ENCODE measurements around the gene PRMT5. TPM values are rescaled to one million over a fixed set of nuclear protein-coding genes. Genes with fewer than 3 reads are reported as not detected.

The PRMT5 gene
- total RNA-seq, 4 donors from 2014 or later: 42.9 to 53.2 (median 48.3) TPM

DNA sequence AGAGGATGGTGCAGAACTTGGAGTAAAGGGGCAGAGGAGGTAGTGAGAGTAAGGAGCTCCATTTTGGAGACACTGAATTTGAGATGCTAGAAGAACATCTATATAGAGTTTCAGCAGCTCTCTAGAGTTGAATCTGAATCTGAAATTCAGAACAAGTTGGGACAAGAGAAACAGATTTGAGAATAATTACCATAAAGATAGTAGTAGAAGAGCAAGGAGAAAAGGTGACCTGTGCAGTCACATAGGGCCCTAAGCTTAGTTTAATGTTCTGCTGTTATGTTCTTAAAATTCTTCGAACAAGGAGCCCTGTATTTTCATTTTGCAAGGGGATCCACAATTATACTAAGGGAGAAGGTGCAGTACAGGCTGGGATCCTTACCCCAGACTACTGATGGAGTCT, 38.8 kb downstream of the PRMT5 start:
- 69 to 80% methylated on average over 1 of the region's 1 CpG for WGBS, 2 donors
- no peak for TF ChIP-seq POLR2A (IDR thresholded peaks at IDR 0.05)
- TF ChIP-seq, protein P1, sequence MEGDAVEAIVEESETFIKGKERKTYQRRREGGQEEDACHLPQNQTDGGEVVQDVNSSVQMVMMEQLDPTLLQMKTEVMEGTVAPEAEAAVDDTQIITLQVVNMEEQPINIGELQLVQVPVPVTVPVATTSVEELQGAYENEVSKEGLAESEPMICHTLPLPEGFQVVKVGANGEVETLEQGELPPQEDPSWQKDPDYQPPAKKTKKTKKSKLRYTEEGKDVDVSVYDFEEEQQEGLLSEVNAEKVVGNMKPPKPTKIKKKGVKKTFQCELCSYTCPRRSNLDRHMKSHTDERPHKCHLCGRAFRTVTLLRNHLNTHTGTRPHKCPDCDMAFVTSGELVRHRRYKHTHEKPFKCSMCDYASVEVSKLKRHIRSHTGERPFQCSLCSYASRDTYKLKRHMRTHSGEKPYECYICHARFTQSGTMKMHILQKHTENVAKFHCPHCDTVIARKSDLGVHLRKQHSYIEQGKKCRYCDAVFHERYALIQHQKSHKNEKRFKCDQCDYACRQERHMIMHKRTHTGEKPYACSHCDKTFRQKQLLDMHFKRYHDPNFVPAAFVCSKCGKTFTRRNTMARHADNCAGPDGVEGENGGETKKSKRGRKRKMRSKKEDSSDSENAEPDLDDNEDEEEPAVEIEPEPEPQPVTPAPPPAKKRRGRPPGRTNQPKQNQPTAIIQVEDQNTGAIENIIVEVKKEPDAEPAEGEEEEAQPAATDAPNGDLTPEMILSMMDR (IDR thresholded peaks at IDR 0.05): no peak

DNA sequence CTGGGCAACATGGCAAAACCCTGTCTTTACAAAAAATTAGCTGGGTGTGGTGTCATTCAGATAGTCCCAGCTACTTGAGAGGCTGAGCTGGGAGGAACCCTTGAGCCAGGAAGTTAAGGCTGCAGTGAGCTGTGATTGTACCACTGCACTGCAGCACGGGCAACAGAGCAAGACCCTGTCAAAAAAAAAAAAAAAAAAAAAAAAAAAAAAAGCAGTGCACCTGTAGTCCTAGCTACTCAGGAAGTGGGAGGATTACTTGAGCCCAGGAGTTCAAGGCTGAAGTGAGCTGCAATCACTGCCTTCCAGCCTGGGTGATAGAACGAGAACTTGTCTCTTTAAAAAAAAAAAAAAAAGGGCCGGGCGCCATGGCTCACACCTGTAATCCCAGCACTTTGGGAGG, 40.5 kb downstream of the PRMT5 start:
- no peak for DNase-seq (ENCODE audit: low spot score in 2 of 2)
- TF ChIP-seq, protein P1 (IDR thresholded peaks at IDR 0.05): no peak
- no peak for TF ChIP-seq POLR2A (IDR thresholded peaks at IDR 0.05)
- no peak overlapping the region for H3K4me3 ChIP-seq (ENCODE audit: low read depth, poor library complexity, severe bottlenecking)
- WGBS, 2 donors: 62 to 70% methylated on average over 3 to 4 of the region's 4 CpGs
- intact Hi-C loops (cut with DNase I; ENCODE audit: low total_unique reads): no loop called here

More for the DNA sequence above, 38.8 kb downstream of the PRMT5 start:
- no peak overlapping the region for H3K4me3 ChIP-seq (ENCODE audit: low read depth, poor library complexity, severe bottlenecking)
- intact Hi-C loops (cut with DNase I; ENCODE audit: low total_unique reads): no loop called here
- DNase-seq (ENCODE audit: low spot score in 2 of 2): no peak

DNA sequence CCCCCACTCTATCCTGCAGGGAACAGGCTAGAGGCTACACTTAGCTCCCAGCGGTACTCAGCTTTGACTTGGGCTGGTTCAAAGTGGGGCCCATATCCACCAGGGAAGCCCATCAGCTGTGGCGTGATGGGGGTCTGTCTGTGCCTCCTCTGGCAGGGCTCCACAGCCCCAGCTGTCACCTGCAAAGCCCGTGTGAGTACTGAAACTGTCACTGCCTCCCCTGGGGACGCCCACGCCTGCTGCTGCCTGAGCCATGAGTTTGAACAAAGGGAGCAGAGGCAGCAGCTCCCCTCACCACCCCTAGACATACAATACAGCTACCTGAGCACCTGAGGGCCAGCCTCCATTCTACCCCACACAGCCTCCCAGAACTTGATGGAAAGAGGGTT, 41.2 kb downstream of the PRMT5 start:
- H3K4me3 ChIP-seq (ENCODE audit: low read depth, poor library complexity, severe bottlenecking): no peak overlapping the region
- no peak for DNase-seq (ENCODE audit: low spot score in 2 of 2)
- no peak for TF ChIP-seq POLR2A (IDR thresholded peaks at IDR 0.05)
- TF ChIP-seq, protein P1 (IDR thresholded peaks at IDR 0.05): no peak
- 62 to 74% methylated on average over 5 of the region's 5 CpGs for WGBS, 2 donors
- intact Hi-C loops (cut with DNase I; ENCODE audit: low total_unique reads): no loop called here

DNA sequence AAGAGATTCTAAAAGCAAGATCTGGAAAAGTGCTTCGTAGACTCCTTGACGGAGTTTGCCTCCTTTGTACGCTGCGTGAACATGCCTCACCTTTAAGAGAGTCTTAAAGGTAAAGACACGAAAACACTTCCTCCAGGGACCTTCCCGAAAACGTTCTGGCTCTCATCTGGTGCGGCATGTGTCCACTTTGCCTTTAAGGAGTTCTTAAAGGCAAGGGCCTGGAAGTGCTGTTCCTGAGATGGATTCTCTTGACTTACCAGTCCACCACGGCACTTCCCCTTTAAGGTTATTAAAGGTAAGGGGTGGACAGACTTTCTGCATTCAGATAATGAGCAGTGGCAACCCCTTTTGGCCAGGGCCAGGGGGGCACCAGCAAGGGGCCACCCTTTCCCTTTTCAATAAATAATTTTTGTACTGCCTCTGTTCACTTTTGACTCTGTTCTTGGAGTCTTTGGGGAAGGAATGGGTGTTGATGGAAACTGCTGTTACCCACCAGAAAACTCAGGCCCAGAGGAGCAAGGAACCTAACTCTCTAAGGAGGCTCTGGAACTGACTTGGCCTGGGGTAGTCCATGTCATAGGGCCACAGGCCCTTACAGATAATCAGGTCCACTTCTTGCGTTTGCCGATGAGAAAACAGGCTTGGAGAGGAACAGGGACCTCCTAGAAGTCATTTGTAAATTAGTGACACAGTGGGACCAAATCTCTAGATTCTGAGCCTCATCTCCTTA, 41.8 kb downstream of the PRMT5 start:
- intact Hi-C loops (cut with DNase I; ENCODE audit: low total_unique reads): no loop called here
- H3K4me3 ChIP-seq (ENCODE audit: low read depth, poor library complexity, severe bottlenecking): peak overlapping the region; percentile 50
- 18 to 20% methylated on average over 11 of the region's 11 CpGs for WGBS, 2 donors
- no peak for TF ChIP-seq POLR2A (IDR thresholded peaks at IDR 0.05)
- TF ChIP-seq, protein P1 (IDR thresholded peaks at IDR 0.05): no peak
- peak in 1 of 2 donors; percentile 50 for DNase-seq (ENCODE audit: low spot score in 2 of 2)

DNA sequence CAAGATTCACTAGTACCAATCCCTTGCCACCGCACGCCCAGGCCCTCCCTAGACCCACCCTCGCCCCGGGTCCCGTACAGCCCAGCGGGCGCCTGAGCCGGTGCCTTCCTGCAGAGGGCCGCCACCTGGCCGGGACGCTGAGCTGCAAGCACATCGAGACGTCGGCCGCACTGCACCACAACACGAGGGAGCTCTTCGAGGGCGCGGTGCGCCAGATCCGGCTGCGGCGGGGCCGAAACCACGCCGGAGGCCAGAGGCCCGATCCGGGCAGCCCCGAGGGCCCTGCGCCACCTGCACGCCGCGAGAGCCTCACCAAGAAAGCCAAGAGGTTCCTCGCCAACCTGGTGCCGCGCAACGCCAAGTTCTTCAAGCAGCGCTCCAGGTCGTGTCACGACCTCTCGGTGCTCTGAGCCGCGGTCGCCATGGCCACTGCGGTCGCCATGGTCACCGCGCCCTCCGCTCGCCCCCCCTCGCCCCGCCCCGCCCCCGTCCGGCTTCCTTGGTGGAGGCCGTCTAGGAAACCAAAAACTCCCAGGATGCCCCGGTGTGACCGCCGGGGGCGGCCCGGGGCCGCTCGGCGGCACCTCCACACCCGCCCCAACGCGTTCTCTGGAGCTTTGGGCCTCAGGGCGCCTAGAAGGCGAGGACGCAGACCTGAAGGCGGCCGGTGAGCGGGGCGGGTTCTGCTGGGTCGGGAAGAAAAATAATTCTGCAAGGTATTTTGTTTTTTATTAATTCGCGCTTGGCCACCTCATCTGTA, 42.5 kb downstream of the PRMT5 start:
- intact Hi-C loops (cut with DNase I; ENCODE audit: low total_unique reads): no loop called here
- 1 to 3% methylated on average over 64 of the region's 77 CpGs for WGBS, 2 donors
- peak overlapping the region; percentile 50 for H3K4me3 ChIP-seq (ENCODE audit: low read depth, poor library complexity, severe bottlenecking)
- DNase-seq (ENCODE audit: low spot score in 2 of 2): peak; percentile 35 to 93
- no peak for TF ChIP-seq POLR2A (IDR thresholded peaks at IDR 0.05)
- TF ChIP-seq, protein P1 (IDR thresholded peaks at IDR 0.05): no peak

Data from lower leg skin (tissue), 4 donors.